ENCODE measurements around the gene DNAAF2. TPM values are rescaled to one million over a fixed set of nuclear protein-coding genes. Genes with fewer than 3 reads are reported as not detected.

DNAAF2 gene
- total and polyA plus RNA-seq, 2 of the 13 experiments (the other 11 are each of a cell fraction or from before 2014, with no cell fraction given) = 6.1 to 13.6 TPM

DNA sequence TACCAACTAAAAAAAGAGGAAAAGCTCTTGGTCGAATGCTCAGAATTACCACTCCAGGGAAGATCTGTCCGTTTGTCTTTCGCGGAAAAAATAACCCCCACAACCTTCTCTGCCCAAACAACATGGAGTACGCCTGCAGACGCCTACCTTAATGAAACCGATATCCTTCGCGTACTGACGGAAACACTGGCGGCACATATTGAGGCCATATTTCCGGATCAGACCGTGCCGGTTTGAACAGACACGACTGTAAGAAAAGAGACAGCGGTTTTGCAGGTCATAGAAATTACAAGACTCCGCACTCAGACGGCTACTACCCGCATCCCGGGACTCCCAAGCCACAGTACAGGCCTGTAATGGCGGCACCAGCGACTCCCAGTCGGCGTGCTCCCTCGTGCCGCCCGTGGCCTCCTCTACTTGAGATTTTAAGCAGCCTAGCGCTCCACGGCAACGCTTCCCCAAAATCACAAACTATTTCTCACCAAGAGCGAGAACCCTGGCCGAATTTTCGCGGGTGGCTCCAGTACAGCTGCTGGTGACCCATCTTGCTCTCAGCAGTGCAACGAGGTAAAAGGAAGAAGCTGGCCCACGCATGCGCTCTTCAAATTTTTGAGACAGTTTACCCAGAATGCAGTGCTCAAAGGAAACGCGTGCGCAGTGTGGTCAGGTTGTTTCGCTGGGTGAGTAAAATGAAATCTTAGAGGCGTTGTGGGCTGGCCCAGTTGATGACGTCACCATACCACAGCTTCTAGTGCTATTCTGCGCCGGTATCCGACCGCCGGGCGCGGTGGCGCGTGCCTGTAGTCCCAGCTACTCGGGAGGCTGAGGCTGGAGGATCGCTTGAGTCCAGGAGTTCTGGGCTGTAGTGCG is 49.0 kb downstream of the DNAAF2 start, which contains the start of gene RPS29 (continued):
- TF ChIP-seq ZNF569 (CRISPR knock-in tag; IDR thresholded peaks at IDR 0.05; ENCODE audit: borderline replicate concordance) (0 out of 2 replicates have a peak, but pooled peaks have one; percentile 47), HMGXB3 (CRISPR knock-in tag; IDR thresholded peaks at IDR 0.05; ENCODE audit: borderline replicate concordance) (peak; percentile 96; the same call in 1 of the 2 replicates), FOXO1 (CRISPR knock-in tag; IDR thresholded peaks at IDR 0.05) (peak; percentile 28), ZNF644 (CRISPR knock-in tag; IDR thresholded peaks at IDR 0.05; ENCODE audit: low read depth) (0 out of 2 replicates have a peak, but pooled peaks have one; percentile 10), TRIM24 (CRISPR knock-in tag; IDR thresholded peaks at IDR 0.05) (no peak), GABPB1 (CRISPR knock-in tag; IDR thresholded peaks at IDR 0.05) (peak; percentile 68), ZNF629 (CRISPR knock-in tag; conservative IDR thresholded peaks at IDR 0.05) (0 out of 2 replicates have a peak, but pooled peaks have one; percentile 6), HNRNPL (IDR thresholded peaks at IDR 0.05; ENCODE audit: low read depth, low read length) (no peak), RARG (CRISPR knock-in tag; IDR thresholded peaks at IDR 0.05; ENCODE audit: low read depth) (no peak), KLF11 (CRISPR knock-in tag; IDR thresholded peaks at IDR 0.05) (peak; percentile 22; the same call in 1 of the 2 replicates), THAP11 (CRISPR knock-in tag; IDR thresholded peaks at IDR 0.05) (peak; percentile 83)
- TF ChIP-seq, protein P1, sequence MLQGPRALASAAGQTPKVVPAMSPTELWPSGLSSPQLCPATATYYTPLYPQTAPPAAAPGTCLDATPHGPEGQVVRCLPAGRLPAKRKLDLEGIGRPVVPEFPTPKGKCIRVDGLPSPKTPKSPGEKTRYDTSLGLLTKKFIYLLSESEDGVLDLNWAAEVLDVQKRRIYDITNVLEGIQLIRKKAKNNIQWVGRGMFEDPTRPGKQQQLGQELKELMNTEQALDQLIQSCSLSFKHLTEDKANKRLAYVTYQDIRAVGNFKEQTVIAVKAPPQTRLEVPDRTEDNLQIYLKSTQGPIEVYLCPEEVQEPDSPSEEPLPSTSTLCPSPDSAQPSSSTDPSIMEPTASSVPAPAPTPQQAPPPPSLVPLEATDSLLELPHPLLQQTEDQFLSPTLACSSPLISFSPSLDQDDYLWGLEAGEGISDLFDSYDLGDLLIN (CRISPR knock-in tag; IDR thresholded peaks at IDR 0.05; ENCODE audit: borderline replicate concordance) = no peak
- TF ChIP-seq, protein P2, sequence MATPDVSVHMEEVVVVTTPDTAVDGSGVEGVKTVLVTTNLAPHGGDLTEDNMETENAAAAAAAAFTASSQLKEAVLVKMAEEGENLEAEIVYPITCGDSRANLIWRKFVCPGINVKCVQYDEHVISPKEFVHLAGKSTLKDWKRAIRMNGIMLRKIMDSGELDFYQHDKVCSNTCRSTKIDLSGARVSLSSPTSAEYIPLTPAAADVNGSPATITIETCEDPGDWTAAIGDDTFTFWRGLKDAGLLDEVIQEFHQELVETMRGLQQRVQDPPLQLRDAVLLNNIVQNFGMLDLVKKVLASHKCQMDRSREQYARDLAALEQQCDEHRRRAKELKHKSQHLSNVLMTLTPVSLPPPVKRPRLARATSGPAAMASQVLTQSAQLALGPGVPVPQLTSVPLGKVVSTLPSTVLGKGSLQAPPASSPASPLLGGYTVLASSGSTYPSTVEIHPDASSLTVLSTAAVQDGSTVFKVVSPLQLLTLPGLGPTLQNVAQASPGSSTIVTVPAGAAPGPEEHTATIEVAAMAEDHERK (CRISPR knock-in tag; IDR thresholded peaks at IDR 0.05; ENCODE audit: low read depth) = no peak
- TF ChIP-seq, protein P3, sequence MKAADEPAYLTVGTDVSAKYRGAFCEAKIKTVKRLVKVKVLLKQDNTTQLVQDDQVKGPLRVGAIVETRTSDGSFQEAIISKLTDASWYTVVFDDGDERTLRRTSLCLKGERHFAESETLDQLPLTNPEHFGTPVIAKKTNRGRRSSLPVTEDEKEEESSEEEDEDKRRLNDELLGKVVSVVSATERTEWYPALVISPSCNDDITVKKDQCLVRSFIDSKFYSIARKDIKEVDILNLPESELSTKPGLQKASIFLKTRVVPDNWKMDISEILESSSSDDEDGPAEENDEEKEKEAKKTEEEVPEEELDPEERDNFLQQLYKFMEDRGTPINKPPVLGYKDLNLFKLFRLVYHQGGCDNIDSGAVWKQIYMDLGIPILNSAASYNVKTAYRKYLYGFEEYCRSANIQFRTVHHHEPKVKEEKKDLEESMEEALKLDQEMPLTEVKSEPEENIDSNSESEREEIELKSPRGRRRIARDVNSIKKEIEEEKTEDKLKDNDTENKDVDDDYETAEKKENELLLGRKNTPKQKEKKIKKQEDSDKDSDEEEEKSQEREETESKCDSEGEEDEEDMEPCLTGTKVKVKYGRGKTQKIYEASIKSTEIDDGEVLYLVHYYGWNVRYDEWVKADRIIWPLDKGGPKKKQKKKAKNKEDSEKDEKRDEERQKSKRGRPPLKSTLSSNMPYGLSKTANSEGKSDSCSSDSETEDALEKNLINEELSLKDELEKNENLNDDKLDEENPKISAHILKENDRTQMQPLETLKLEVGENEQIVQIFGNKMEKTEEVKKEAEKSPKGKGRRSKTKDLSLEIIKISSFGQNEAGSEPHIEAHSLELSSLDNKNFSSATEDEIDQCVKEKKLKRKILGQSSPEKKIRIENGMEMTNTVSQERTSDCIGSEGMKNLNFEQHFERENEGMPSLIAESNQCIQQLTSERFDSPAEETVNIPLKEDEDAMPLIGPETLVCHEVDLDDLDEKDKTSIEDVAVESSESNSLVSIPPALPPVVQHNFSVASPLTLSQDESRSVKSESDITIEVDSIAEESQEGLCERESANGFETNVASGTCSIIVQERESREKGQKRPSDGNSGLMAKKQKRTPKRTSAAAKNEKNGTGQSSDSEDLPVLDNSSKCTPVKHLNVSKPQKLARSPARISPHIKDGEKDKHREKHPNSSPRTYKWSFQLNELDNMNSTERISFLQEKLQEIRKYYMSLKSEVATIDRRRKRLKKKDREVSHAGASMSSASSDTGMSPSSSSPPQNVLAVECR (CRISPR knock-in tag; IDR thresholded peaks at IDR 0.05; ENCODE audit: borderline replicate concordance) = peak; percentile 68; the same call in 1 of the 2 replicates
- TF ChIP-seq, protein P4, sequence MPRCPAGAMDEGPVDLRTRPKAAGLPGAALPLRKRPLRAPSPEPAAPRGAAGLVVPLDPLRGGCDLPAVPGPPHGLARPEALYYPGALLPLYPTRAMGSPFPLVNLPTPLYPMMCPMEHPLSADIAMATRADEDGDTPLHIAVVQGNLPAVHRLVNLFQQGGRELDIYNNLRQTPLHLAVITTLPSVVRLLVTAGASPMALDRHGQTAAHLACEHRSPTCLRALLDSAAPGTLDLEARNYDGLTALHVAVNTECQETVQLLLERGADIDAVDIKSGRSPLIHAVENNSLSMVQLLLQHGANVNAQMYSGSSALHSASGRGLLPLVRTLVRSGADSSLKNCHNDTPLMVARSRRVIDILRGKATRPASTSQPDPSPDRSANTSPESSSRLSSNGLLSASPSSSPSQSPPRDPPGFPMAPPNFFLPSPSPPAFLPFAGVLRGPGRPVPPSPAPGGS (CRISPR knock-in tag; IDR thresholded peaks at IDR 0.05) = no peak
